Measurements from ENCODE around the gene ATM.
"Not testable (repeated sequence)": the region's sequence is repeated elsewhere in the genome, so short reads cannot be mapped to it uniquely, and the experiment has no call there.

ATM gene

GRCh38 chr11:108370990-108371389 lies 148.1 kb downstream of the ATM start:
- no peak for FAIRE-seq

GRCh38 chr11:108373505-108373904 lies 150.6 kb downstream of the ATM start:
- not testable (repeated sequence) for FAIRE-seq

GRCh38 chr11:108388576-108388975 lies 165.7 kb downstream of the ATM start:
- FAIRE-seq, result no peak

- FAIRE-seq, result no peak
Observed at GRCh38 chr11:108392353-108392752, 169.5 kb downstream of the ATM start.

GRCh38 chr11:108393046-108393445 lies 170.2 kb downstream of the ATM start:
- FAIRE-seq, result no peak

- no peak for FAIRE-seq
Observed at GRCh38 chr11:108394744-108395284, 171.9 kb downstream of the ATM start.

- FAIRE-seq, result not testable (repeated sequence)
Observed at GRCh38 chr11:108396672-108397071, 173.8 kb downstream of the ATM start.

GRCh38 chr11:108398439-108398838 lies 175.6 kb downstream of the ATM start:
- no peak for FAIRE-seq

GRCh38 chr11:108402241-108402640 lies 179.4 kb downstream of the ATM start:
- FAIRE-seq, result no peak

GRCh38 chr11:108403052-108403451 lies 180.2 kb downstream of the ATM start:
- no peak for FAIRE-seq

- FAIRE-seq, result no peak
Observed at GRCh38 chr11:108405706-108406105, 182.8 kb downstream of the ATM start.

- no peak for FAIRE-seq
Observed at GRCh38 chr11:108414958-108415357, 192.1 kb downstream of the ATM start.

- FAIRE-seq, result not testable (repeated sequence)
Observed at GRCh38 chr11:108417551-108417950, 194.7 kb downstream of the ATM start.

All from endometrium (tissue), 2 donors.